H1 (cell line): Measurements from ENCODE around the gene PTTG1IP. TPM values are rescaled to one million over a fixed set of nuclear protein-coding genes. Genes with fewer than 3 reads are reported as not detected.

ENCODE experiments used
- CTCF ChIA-PET: fragments of 300-600 bp; sonication (Branson Sonifier 250); formaldehyde crosslinking; loops from one replicate; lab custom pipeline; 2021; ENCODE audit not compliant: partially characterized antibody; lab: Charles Lee
- POLR2A ChIA-PET: fragments of 300-600 bp; sonication (Branson Sonifier 250); formaldehyde crosslinking; loops from one replicate; lab custom pipeline; 2021; ENCODE audit warnings: inconsistent platforms; ENCODE audit not compliant: partially characterized antibody; lab: Charles Lee
- DNase-seq, 2 experiments: peaks; one replicate each; pipeline versions ENCODE4 v3.0.0 to v3.0.0-alpha.2; 2010 to 2022; ENCODE audit warnings: low spot score in 2 of 2, low read depth in 1 of 2, mixed read lengths in 1 of 2
- FAIRE-seq: peaks from 2 replicates; lab custom pipeline; 2011; peaks lifted over from hg19 to GRCh38; lab: Jason Lieb, UNC
- H2AFZ ChIP-seq: 2 replicates; pipeline ENCODE4 v1.8.1; 2012; ENCODE audit warnings: low read length, inconsistent platforms
- H2AK5ac ChIP-seq: 2 replicates; pipeline ENCODE4 v1.6.1; 2013; ENCODE audit warnings: low read depth, low read length
- H2BK120ac ChIP-seq: replicated peaks from 2 replicates; pipeline ENCODE3; 2013; ENCODE audit warnings: low read depth, low read length, inconsistent platforms
- H2BK12ac ChIP-seq: 2 replicates; pipeline ENCODE4 v1.6.1; 2013; ENCODE audit warnings: low read depth, low read length
- H2BK15ac ChIP-seq: 2 replicates; pipeline ENCODE4 v1.6.1; 2013; ENCODE audit warnings: low read length
- H2BK20ac ChIP-seq: 2 replicates; pipeline ENCODE4 v1.6.1; 2013; ENCODE audit warnings: low read length
- H2BK5ac ChIP-seq: 2 replicates; pipeline ENCODE4 v1.6.1; 2013; ENCODE audit warnings: low read depth, low read length
- H3K14ac ChIP-seq: 2 replicates; pipeline ENCODE4 v1.6.1; 2013; ENCODE audit warnings: inconsistent platforms; ENCODE audit not compliant: insufficient read length
- H3K18ac ChIP-seq: 2 replicates; pipeline ENCODE4 v1.6.1; 2013; ENCODE audit warnings: low read length; ENCODE audit errors: extremely low read depth
- H3K23ac ChIP-seq: 2 replicates; pipeline ENCODE4 v1.6.1; 2013; ENCODE audit warnings: inconsistent platforms; ENCODE audit not compliant: insufficient read length
- H3K23me2 ChIP-seq: 2 replicates; pipeline ENCODE4 v1.6.1; 2013; ENCODE audit warnings: low read depth, low read length
- H3K27ac ChIP-seq: 2 replicates; pipeline ENCODE4 v1.6.1; 2011; ENCODE audit warnings: low read depth, low read length, inconsistent platforms
- H3K27me3 ChIP-seq, 4 experiments: replicated peaks in 1 of 4; 1 replicate in 1 of 4; 2 replicates in 3 of 4; pipeline versions ENCODE4 v1.6.1 to v1.8.1; 2011 to 2013; ENCODE audit warnings: low read length in 3 of 4, mild to moderate bottlenecking in 3 of 4, inconsistent platforms in 2 of 4, mixed read lengths in 2 of 4, moderate library complexity in 1 of 4; ENCODE audit not compliant: control insufficient read depth in 3 of 4, insufficient read depth in 3 of 4; ENCODE audit errors: extremely low read depth in 1 of 4
- H3K36me3 ChIP-seq, 4 experiments: 2 replicates each; pipeline versions ENCODE4 v1.6.1 to v1.8.1; 2011 to 2013; ENCODE audit warnings: mild to moderate bottlenecking in 4 of 4, low read length in 3 of 4, moderate library complexity in 2 of 4, control low read depth in 1 of 4, inconsistent platforms in 1 of 4; ENCODE audit not compliant: insufficient read depth in 4 of 4, control insufficient read depth in 2 of 4
- H3K4ac ChIP-seq: replicated peaks from 2 replicates; pipeline ENCODE3; 2013; ENCODE audit warnings: low read length, low read depth, mixed read lengths, inconsistent platforms; ENCODE audit not compliant: insufficient read length
- H3K4me1 ChIP-seq, 4 experiments: replicated peaks in 1 of 4; 1 replicate in 1 of 4; 2 replicates in 3 of 4; pipeline versions ENCODE4 v1.6.1 to v1.8.1; 2011 to 2013; ENCODE audit warnings: low read length in 3 of 4, inconsistent platforms in 2 of 4, mixed read lengths in 1 of 4; ENCODE audit not compliant: insufficient read depth in 4 of 4, control insufficient read depth in 3 of 4
- H3K4me2 ChIP-seq, 2 experiments: 2 replicates each; pipeline versions ENCODE4 v1.6.1 to v1.8.1; 2011 to 2013; ENCODE audit warnings: low read depth in 2 of 2, low read length in 2 of 2, control low read depth in 1 of 2, inconsistent platforms in 1 of 2, mild to moderate bottlenecking in 1 of 2; ENCODE audit not compliant: insufficient read depth in 1 of 2
- H3K4me3 ChIP-seq, 4 experiments: fragments of 200-600, 300-600 bp in 1 of 4; sonication (generic), shearing (Covaris generic), sonication (Bioruptor Twin) in 1 of 4; 2 replicates each; pipeline versions ENCODE4 v1.5.1 to v1.8.1; 2011 to 2016; ENCODE audit warnings: low read length in 4 of 4, low read depth in 3 of 4, control low read depth in 2 of 4, inconsistent platforms in 2 of 4, mild to moderate bottlenecking in 2 of 4, mixed read lengths in 1 of 4, moderate library complexity in 1 of 4; ENCODE audit not compliant: insufficient read depth in 2 of 4; ENCODE audit errors: extremely low read depth in 1 of 4
- H3K56ac ChIP-seq: replicated peaks from 2 replicates; pipeline ENCODE3; 2013; ENCODE audit warnings: low read depth, mild to moderate bottlenecking, mixed read lengths, low read length, inconsistent platforms; ENCODE audit not compliant: insufficient read length
- H3K79me1 ChIP-seq: 2 replicates; pipeline ENCODE4 v1.6.1; 2013; ENCODE audit warnings: low read depth, low read length, control low read depth
- H3K79me2 ChIP-seq, 2 experiments: 2 replicates each; pipeline versions ENCODE4 v1.6.1 to v1.8.1; 2012 to 2013; ENCODE audit warnings: low read length in 2 of 2, mild to moderate bottlenecking in 2 of 2, inconsistent platforms in 1 of 2; ENCODE audit not compliant: insufficient read depth in 2 of 2, control insufficient read depth in 1 of 2
- H3K9ac ChIP-seq, 4 experiments: replicated peaks in 1 of 4; 1 replicate in 1 of 4; 2 replicates in 3 of 4; pipeline versions ENCODE4 v1.6.1 to v1.8.1; 2011 to 2013; ENCODE audit warnings: low read depth in 3 of 4, low read length in 3 of 4, control low read depth in 2 of 4, mild to moderate bottlenecking in 2 of 4, moderate library complexity in 2 of 4, inconsistent platforms in 1 of 4; ENCODE audit errors: extremely low read depth in 1 of 4
- H3K9me3 ChIP-seq, 2 experiments: 2 replicates each; pipeline versions ENCODE4 v1.6.1 to v1.8.1; 2012 to 2013; ENCODE audit warnings: mild to moderate bottlenecking in 2 of 2, moderate library complexity in 2 of 2, control low read depth in 1 of 2, inconsistent platforms in 1 of 2, low read depth in 1 of 2, low read length in 1 of 2, mixed read lengths in 1 of 2; ENCODE audit not compliant: insufficient read depth in 2 of 2
- H4K20me1 ChIP-seq, 2 experiments: replicated peaks in 1 of 2; 2 replicates each; pipeline versions ENCODE3 to v1.8.1; 2011 to 2013; ENCODE audit warnings: inconsistent platforms in 2 of 2, low read length in 2 of 2, mild to moderate bottlenecking in 1 of 2; ENCODE audit not compliant: insufficient read depth in 2 of 2, control insufficient read depth in 1 of 2
- H4K5ac ChIP-seq: 2 replicates; pipeline ENCODE4 v1.6.1; 2013; ENCODE audit warnings: low read length, low read depth, mixed read lengths, inconsistent platforms; ENCODE audit not compliant: insufficient read length
- H4K8ac ChIP-seq: 2 replicates; pipeline ENCODE4 v1.8.0; 2013; ENCODE audit warnings: mild to moderate bottlenecking, moderate library complexity, low read length, inconsistent platforms; ENCODE audit not compliant: insufficient read depth; ENCODE audit errors: extremely low read depth
- H4K91ac ChIP-seq: replicated peaks from 2 replicates; pipeline ENCODE3; 2013; ENCODE audit warnings: low read length, mixed read lengths, inconsistent platforms; ENCODE audit not compliant: insufficient read length
- BACH1 ChIP-seq: IDR thresholded peaks from 2 replicates; pipeline ENCODE4 v1.6.1; 2012; ENCODE audit warnings: low read length, improper control_type of control experiment
- CBX5 ChIP-seq: fragments of 300-800, 300-1000 bp; sonication (generic); IDR thresholded peaks from 2 replicates; pipeline ENCODE4 v1.7.1; 2016; ENCODE audit warnings: antibody characterized with exemption, low read length, low read depth
- CHD2 ChIP-seq: IDR thresholded peaks from 2 replicates; pipeline ENCODE4 v1.6.1; 2012; ENCODE audit warnings: low read length, improper control_type of control experiment
- EZH2 ChIP-seq: fragments of 200-600 bp; sonication (generic); IDR thresholded peaks from 2 replicates; pipeline ENCODE4 v1.7.1; 2012; ENCODE audit warnings: low read depth, mild to moderate bottlenecking, moderate library complexity, low read length, inconsistent platforms; ENCODE audit not compliant: severe bottlenecking
- GABPA ChIP-seq: IDR thresholded peaks from 2 replicates; pipeline ENCODE4 v1.6.1; 2011; ENCODE audit warnings: mild to moderate bottlenecking, low read length, moderate library complexity, borderline replicate concordance; ENCODE audit not compliant: insufficient read depth
- GTF2F1 ChIP-seq: IDR thresholded peaks from 2 replicates; pipeline ENCODE4 v1.6.1; 2012; ENCODE audit warnings: low read depth, low read length, improper control_type of control experiment, borderline replicate concordance
- JUN ChIP-seq: IDR thresholded peaks from 2 replicates; pipeline ENCODE4 v1.6.1; 2011; ENCODE audit warnings: low read depth, mild to moderate bottlenecking, improper control_type of control experiment, low read length
- NRF1 ChIP-seq: IDR thresholded peaks from 2 replicates; pipeline ENCODE4 v1.6.1; 2011; ENCODE audit warnings: mild to moderate bottlenecking, low read depth, low read length, improper control_type of control experiment
- POLR2AphosphoS5 ChIP-seq: IDR thresholded peaks from 2 replicates; pipeline ENCODE4 v1.6.1; 2011; ENCODE audit warnings: low read depth, low read length
- RAD21 ChIP-seq, 2 experiments: IDR thresholded peaks in 1 of 2; conservative IDR thresholded peaks in 1 of 2; 2 replicates each; pipeline ENCODE4 v1.6.1; 2011; ENCODE audit warnings: low read depth in 2 of 2, low read length in 2 of 2, improper control_type of control experiment in 1 of 2, inconsistent platforms in 1 of 2, mild to moderate bottlenecking in 1 of 2, moderate library complexity in 1 of 2
- SIRT6 ChIP-seq: IDR thresholded peaks from one replicate; pipeline ENCODE4 v1.7.1; 2012; ENCODE audit warnings: low read length, inconsistent platforms
- SP4 ChIP-seq: IDR thresholded peaks from 2 replicates; pipeline ENCODE4 v1.6.1; 2012; ENCODE audit warnings: low read length, inconsistent platforms
- TAF7 ChIP-seq: optimal IDR thresholded peaks from 2 replicates; pipeline ENCODE3; 2011; ENCODE audit warnings: low read depth, mild to moderate bottlenecking, inconsistent platforms, low read length, moderate library complexity, borderline replicate concordance
- ZNF274 ChIP-seq: IDR thresholded peaks from 2 replicates; pipeline ENCODE4 v1.7.0; 2012; ENCODE audit warnings: low read length, borderline replicate concordance; ENCODE audit errors: extremely low read depth
- WGBS, 2 experiments: shearing (Covaris generic) in 1 of 2; methylation state at CpG; one replicate each; pipeline versions ENCODE4 v1.1.6 to v1.1.7; 2013 to 2015; ENCODE audit warnings: low lambda C conversion rate in 2 of 2, mixed read lengths in 2 of 2, inconsistent platforms in 1 of 2, low coverage in 1 of 2, missing lambda C conversion rate in 1 of 2; ENCODE audit not compliant: insufficient replicate concordance in 2 of 2, insufficient coverage in 1 of 2, insufficient read length in 1 of 2; ENCODE audit errors: extremely low coverage in 1 of 2, missing lambda C conversion rate in 1 of 2; 5-methylcytosine and 5-hydroxymethylcytosine counted together
- polyA plus RNA-seq, 7 experiments: library from polyadenylated mRNA; depleted of rRNA in 3 of 7; stranded (reverse) in 5 of 7; unstranded in 2 of 7; fragments of >200 nt in 5 of 7; fragments of 200-250 nt in 2 of 7; gene quantifications; 1 replicate in 5 of 7; 2 replicates in 1 of 7; 4 replicates in 1 of 7; pipeline versions ENCODE4 v1.2.1 to v1.2.3, GENCODE V29; 2011 to 2013; ENCODE audit warnings: missing spikeins in 2 of 7, mixed read lengths in 2 of 7
- total RNA-seq: library from RNA; stranded (reverse); fragmentation: NEBNext Ultra II Directional; extraction: Animal tissue kit (Norgen Biotek cat#: 25700); gene quantifications from 2 replicates; pipeline ENCODE4 v1.2.1, GENCODE V29; 2021

Gene PTTG1IP
- total and polyA plus RNA-seq, 2 of the 8 experiments (the other 6 are each of a cell fraction or from before 2014, with no cell fraction given) = 90.8 to 130 TPM

DNA sequence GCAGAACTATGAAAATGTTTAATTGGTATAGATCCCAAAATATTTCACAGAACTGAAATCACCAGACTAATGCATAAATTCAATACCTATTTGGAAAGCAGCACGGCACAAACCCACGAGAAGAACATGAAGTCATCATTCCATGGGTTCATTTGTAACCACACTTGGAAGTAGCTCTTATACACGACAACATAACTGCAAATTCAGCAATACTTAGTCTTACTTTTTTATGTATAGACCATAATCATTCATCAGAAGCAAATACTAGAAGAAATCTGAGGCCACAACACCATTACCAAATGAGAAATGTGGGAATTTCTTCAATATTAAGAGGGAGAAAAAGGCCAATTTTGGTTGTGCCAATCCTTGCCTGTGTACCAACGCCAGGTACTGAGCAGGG is 67.6 kb downstream of the PTTG1IP start:
- Histone ChIP-seq H2AK5ac (no peak overlapping the region), H2BK15ac (no peak overlapping the region), H2AFZ (no peak overlapping the region), H3K18ac (no peak overlapping the region), H3K9me3 (no peaks in the 10 kb centered on the region), H3K4ac (no peak overlapping the region), H4K5ac (no peak overlapping the region), H3K36me3 (peaks cover 0 to 30% (median 15%) of the 10 kb centered on the region in 4 experiments; a peak in 5 of 8 replicates), H2BK120ac (no peak overlapping the region), H2BK12ac (no peak overlapping the region), H2BK5ac (no peak overlapping the region), H3K4me1 (peaks cover 0 to 6% (median 1%) of the 10 kb centered on the region in 4 experiments; a peak in 2 of 7 replicates), H3K27me3 (no peaks in the 10 kb centered on the region), H3K79me2 (peaks cover 0 to 10% of the 10 kb centered on the region in 2 experiments; a peak in 2 of 4 replicates), H3K23ac (no peak overlapping the region), H3K27ac (no peak overlapping the region), H3K56ac (no peak overlapping the region), H3K9ac (no peak overlapping the region), H3K79me1 (peaks cover 8% of the 10 kb centered on the region), H3K23me2 (peaks cover 5% of the 10 kb centered on the region), H4K8ac (no peak overlapping the region), H3K4me3 (no peak overlapping the region), H4K20me1 (peaks cover 5 to 8% of the 10 kb centered on the region in 2 experiments), H4K91ac (no peak overlapping the region), H2BK20ac (no peak overlapping the region), H3K14ac (no peak overlapping the region), H3K4me2 (no peak overlapping the region)
- FAIRE-seq (no peak), DNase-seq (no peak)
- WGBS, 2 experiments = 91% methylated on average over 4 of the region's 4 CpGs; no CpG with 5 or more reads in 1 of the 2 experiments
- POLR2A ChIA-PET = interaction anchor here (8.0 kb wide), 1 partner anchor 8 kb away, joined by 72 read pairs; no protein-coding TSS in a partner anchor
- CTCF ChIA-PET = interaction anchor here (3.1 kb wide), 1 partner anchor 12 kb away, joined by 12 read pairs; no protein-coding TSS in a partner anchor
- TF ChIP-seq CBX5 = no peak
- TF ChIP-seq SP4 = no peak
- TF ChIP-seq EZH2 = no peak
- TF ChIP-seq GTF2F1 = no peak
- no peak for TF ChIP-seq POLR2AphosphoS5
- no peak for TF ChIP-seq NRF1
- no peak for TF ChIP-seq CHD2
- no peak for TF ChIP-seq TAF7
- TF ChIP-seq RAD21 (IDR thresholded peaks at IDR 0.05 in 1 of 2, conservative IDR thresholded peaks at IDR 0.05 in 1 of 2; ENCODE audit: low read depth in 2 of 2, low read length in 2 of 2) = no peak
- no peak for TF ChIP-seq GABPA
- no peak for TF ChIP-seq BACH1
- no peak for TF ChIP-seq SIRT6
- TF ChIP-seq ZNF274 = no peak
- TF ChIP-seq JUN = no peak
